GM23338 (cell line): ENCODE data around the gene FBXO11. TPM values are rescaled to one million over a fixed set of nuclear protein-coding genes. Genes with fewer than 3 reads are reported as not detected.

Experiments used
- ATAC-seq: fragments of 200-7000 bp; cut with Tn5 transposase; 3 replicates; pipeline ENCODE4 v1.9.1; 2020
- DNase-seq: peaks from one replicate; pipeline ENCODE4 v3.0.0-alpha.2; 2015; ENCODE audit warnings: low spot score
- H2AFZ ChIP-seq: fragments of 200-600 bp; sonication (generic); 2 replicates; pipeline ENCODE4 v1.8.0; 2016; ENCODE audit warnings: antibody characterized with exemption, mild to moderate bottlenecking, moderate library complexity
- H3F3A ChIP-seq: fragments of 200-600 bp; sonication (generic); replicated peaks from 2 replicates; pipeline ENCODE4 v1.8.0; 2017; ENCODE audit warnings: antibody characterized with exemption, mixed run types, low read depth
- H3K27ac ChIP-seq: fragments of 200-600 bp; sonication (generic); 2 replicates; pipeline ENCODE4 v1.6.1; 2016; ENCODE audit warnings: low read depth
- H3K27me3 ChIP-seq: fragments of 200-600 bp; sonication (generic); 2 replicates; pipeline ENCODE4 v1.8.0; 2016; ENCODE audit warnings: mild to moderate bottlenecking, mixed run types, moderate library complexity; ENCODE audit not compliant: insufficient read depth
- H3K36me3 ChIP-seq: fragments of 200-600 bp; sonication (generic); 2 replicates; pipeline ENCODE4 v1.8.0; 2016; ENCODE audit warnings: mild to moderate bottlenecking; ENCODE audit not compliant: insufficient read depth
- H3K4me1 ChIP-seq: fragments of 200-600 bp; sonication (generic); 2 replicates; pipeline ENCODE4 v1.8.0; 2016; ENCODE audit warnings: mild to moderate bottlenecking, moderate library complexity; ENCODE audit not compliant: insufficient read depth
- H3K4me2 ChIP-seq: fragments of 200-600 bp; sonication (generic); 2 replicates; pipeline ENCODE4 v1.7.1; 2017; ENCODE audit warnings: mixed run types
- H3K4me3 ChIP-seq: fragments of 200-600 bp; sonication (generic); 2 replicates; pipeline ENCODE4 v1.6.1; 2016; ENCODE audit warnings: mixed run types
- H3K79me2 ChIP-seq: fragments of 200-600 bp; sonication (generic); replicated peaks from 2 replicates; pipeline ENCODE4 v1.8.0; 2017; ENCODE audit warnings: mild to moderate bottlenecking; ENCODE audit not compliant: insufficient read depth
- H3K9me2 ChIP-seq: fragments of 200-600 bp; sonication (generic); 2 replicates; pipeline ENCODE4 v1.8.0; 2017; ENCODE audit not compliant: insufficient read depth
- H4K20me1 ChIP-seq: fragments of 200-600 bp; sonication (generic); replicated peaks from 2 replicates; pipeline ENCODE4 v1.8.0; 2017; ENCODE audit warnings: mild to moderate bottlenecking; ENCODE audit not compliant: insufficient read depth
- H3K27ac Mint-ChIP-seq: 2 replicates; pipeline ENCODE4 v1.8.0; 2020; ENCODE audit warnings: inconsistent platforms, mild to moderate bottlenecking, moderate library complexity, mixed read lengths
- H3K27me3 Mint-ChIP-seq: 3 replicates; pipeline ENCODE4 v1.8.0; 2022; ENCODE audit warnings: low read depth, mild to moderate bottlenecking, moderate library complexity, mixed read lengths, inconsistent platforms; ENCODE audit not compliant: insufficient read depth, poor library complexity
- H3K36me3 Mint-ChIP-seq: 3 replicates; pipeline ENCODE4 v1.8.0; 2021; ENCODE audit warnings: low read depth, mild to moderate bottlenecking, inconsistent platforms, moderate library complexity, mixed read lengths
- H3K4me1 Mint-ChIP-seq: 3 replicates; pipeline ENCODE4 v1.8.0; 2020; ENCODE audit warnings: mild to moderate bottlenecking, inconsistent platforms, mixed read lengths
- H3K4me3 Mint-ChIP-seq: 3 replicates; pipeline ENCODE4 v1.8.0; 2021; ENCODE audit warnings: moderate library complexity, mild to moderate bottlenecking, inconsistent platforms, mixed read lengths
- H3K9me3 Mint-ChIP-seq: 3 replicates; pipeline ENCODE4 v1.8.0; 2020; ENCODE audit warnings: moderate library complexity, mild to moderate bottlenecking, inconsistent platforms, mixed read lengths
- CREB1 ChIP-seq: fragments of 250-450 bp; sonication (Bioruptor Pico); IDR thresholded peaks from 2 replicates; pipeline ENCODE4 v1.5.0; 2020; ENCODE audit warnings: low read depth, mild to moderate bottlenecking, moderate library complexity
- EZH2 ChIP-seq: fragments of 200-600 bp; sonication (generic); IDR thresholded peaks from one replicate; pipeline ENCODE4 v1.8.0; 2017; ENCODE audit warnings: antibody characterized with exemption, mild to moderate bottlenecking, low read depth; ENCODE audit not compliant: unreplicated experiment
- EZH2phosphoT487 ChIP-seq: fragments of 200-600 bp; sonication (generic); IDR thresholded peaks from one replicate; pipeline ENCODE4 v1.8.1; 2018; ENCODE audit warnings: antibody characterized with exemption; ENCODE audit not compliant: unreplicated experiment
- JUNB ChIP-seq: IDR thresholded peaks from one replicate; pipeline ENCODE4 v1.6.1; 2016; ENCODE audit warnings: antibody characterized with exemption; ENCODE audit not compliant: unreplicated experiment
- NANOG ChIP-seq: IDR thresholded peaks from 2 replicates; pipeline ENCODE4 v1.6.1; 2016; ENCODE audit warnings: antibody characterized with exemption, borderline replicate concordance
- POLR2AphosphoS5 ChIP-seq: IDR thresholded peaks from 2 replicates; pipeline ENCODE4 v1.6.1; 2016; ENCODE audit warnings: antibody characterized with exemption, low read depth
- STAT1 ChIP-seq: IDR thresholded peaks from one replicate; pipeline ENCODE4 v1.6.1; 2016; ENCODE audit warnings: antibody characterized with exemption; ENCODE audit not compliant: unreplicated experiment
- ZNF114 ChIP-seq: fragments of 250-450 bp; sonication (Bioruptor Pico); IDR thresholded peaks from 2 replicates; pipeline ENCODE4 v1.5.0; 2020; ENCODE audit warnings: mild to moderate bottlenecking, moderate library complexity
- ZNF331 ChIP-seq: fragments of 250-450 bp; sonication (Bioruptor Pico); IDR thresholded peaks from 2 replicates; pipeline ENCODE4 v1.5.0; 2020; ENCODE audit warnings: low read depth, mild to moderate bottlenecking, moderate library complexity
- polyA plus RNA-seq: library from polyadenylated mRNA; unstranded; fragments of >200 nt; fragmentation: Nextera tagmentation; extraction: Ambion mirVana; gene quantifications from 2 replicates; pipeline ENCODE4 v1.2.1, GENCODE V29; 2016
- total RNA-seq: library from RNA; depleted of rRNA; stranded (reverse); fragments of >200 nt; shearing (Covaris generic); gene quantifications from 2 replicates; pipeline ENCODE4 v1.2.3, GENCODE V29; 2014
- TF ChIP-seq, protein P1 (sequence below): IDR thresholded peaks from one replicate; pipeline ENCODE4 v1.6.1; 2018; ENCODE audit warnings: antibody characterized with exemption; ENCODE audit not compliant: unreplicated experiment
- TF ChIP-seq, protein P2 (sequence below): fragments of 250-450 bp; sonication (Bioruptor Pico); IDR thresholded peaks from 2 replicates; pipeline ENCODE4 v1.5.0; 2020; ENCODE audit warnings: mild to moderate bottlenecking, moderate library complexity
- TF ChIP-seq, protein P3 (sequence below), 2 experiments: fragments of 200-600 bp in 1 of 2; sonication (generic) in 1 of 2; conservative IDR thresholded peaks; 2 replicates each; pipeline versions ENCODE4 v1.5.1 to v1.6.1; 2016 to 2017; ENCODE audit warnings: antibody characterized with exemption in 2 of 2, low read depth in 2 of 2, mild to moderate bottlenecking in 2 of 2, moderate library complexity in 1 of 2
- TF ChIP-seq, protein P4 (sequence below): IDR thresholded peaks from 2 replicates; pipeline ENCODE4 v1.6.1; 2016; ENCODE audit warnings: antibody characterized with exemption

Gene FBXO11
- total and polyA plus RNA-seq, 2 experiments from 2014 or later: 21.5 to 52.7 TPM

DNA sequence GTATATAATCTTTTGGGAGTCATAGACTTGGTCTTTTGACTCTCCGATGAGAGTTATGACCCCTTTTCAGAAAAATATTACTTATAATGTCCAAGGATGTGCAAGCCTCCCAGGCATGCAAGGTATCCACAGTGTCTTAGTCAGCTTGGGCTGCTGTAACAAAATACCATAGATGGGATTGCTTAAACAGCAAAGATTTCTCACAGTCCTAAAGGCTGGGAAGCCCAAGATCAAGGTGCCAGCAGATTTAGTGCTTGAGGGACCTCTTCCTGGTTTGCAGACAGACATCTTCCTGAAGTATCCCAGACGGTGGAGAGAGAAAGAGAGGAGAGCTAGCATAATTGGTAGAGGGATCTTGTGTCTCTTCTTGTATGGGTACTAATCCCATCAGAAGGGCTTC is 35.6 kb upstream of the FBXO11 start:
- DNase-seq (no peak), ATAC-seq (no peak)
- Mint-ChIP-seq H3K36me3 (no peaks in the 10 kb centered on the region), H3K9me3 (no peaks in the 10 kb centered on the region), H3K27me3 (no peaks in the 10 kb centered on the region), H3K4me1 (peaks cover 2% of the 10 kb centered on the region; the same call in 1 of the 3 replicates), H3K27ac (no peak overlapping the region), H3K4me3 (no peak overlapping the region)
- Histone ChIP-seq H2AFZ (no peak overlapping the region), H3K36me3 (no peaks in the 10 kb centered on the region), H3K27ac (no peak overlapping the region), H3K4me3 (no peak overlapping the region), H3K27me3 (no peaks in the 10 kb centered on the region), H3K4me2 (no peak overlapping the region), H3K79me2 (no peaks in the 10 kb centered on the region), H3K4me1 (no peaks in the 10 kb centered on the region), H3K9me2 (0 out of 2 replicates have a peak, but pooled peaks cover 9% of the 10 kb centered on the region), H4K20me1 (no peaks in the 10 kb centered on the region), H3F3A (no peaks in the 10 kb centered on the region)
- TF ChIP-seq JUNB (no peak), POLR2AphosphoS5 (no peak), ZNF114 (no peak), ZNF331 (CRISPR knock-in tag) (no peak), EZH2phosphoT487 (no peak), STAT1 (no peak), CREB1 (no peak), EZH2 (no peak), NANOG (no peak)
- TF ChIP-seq, protein P1, sequence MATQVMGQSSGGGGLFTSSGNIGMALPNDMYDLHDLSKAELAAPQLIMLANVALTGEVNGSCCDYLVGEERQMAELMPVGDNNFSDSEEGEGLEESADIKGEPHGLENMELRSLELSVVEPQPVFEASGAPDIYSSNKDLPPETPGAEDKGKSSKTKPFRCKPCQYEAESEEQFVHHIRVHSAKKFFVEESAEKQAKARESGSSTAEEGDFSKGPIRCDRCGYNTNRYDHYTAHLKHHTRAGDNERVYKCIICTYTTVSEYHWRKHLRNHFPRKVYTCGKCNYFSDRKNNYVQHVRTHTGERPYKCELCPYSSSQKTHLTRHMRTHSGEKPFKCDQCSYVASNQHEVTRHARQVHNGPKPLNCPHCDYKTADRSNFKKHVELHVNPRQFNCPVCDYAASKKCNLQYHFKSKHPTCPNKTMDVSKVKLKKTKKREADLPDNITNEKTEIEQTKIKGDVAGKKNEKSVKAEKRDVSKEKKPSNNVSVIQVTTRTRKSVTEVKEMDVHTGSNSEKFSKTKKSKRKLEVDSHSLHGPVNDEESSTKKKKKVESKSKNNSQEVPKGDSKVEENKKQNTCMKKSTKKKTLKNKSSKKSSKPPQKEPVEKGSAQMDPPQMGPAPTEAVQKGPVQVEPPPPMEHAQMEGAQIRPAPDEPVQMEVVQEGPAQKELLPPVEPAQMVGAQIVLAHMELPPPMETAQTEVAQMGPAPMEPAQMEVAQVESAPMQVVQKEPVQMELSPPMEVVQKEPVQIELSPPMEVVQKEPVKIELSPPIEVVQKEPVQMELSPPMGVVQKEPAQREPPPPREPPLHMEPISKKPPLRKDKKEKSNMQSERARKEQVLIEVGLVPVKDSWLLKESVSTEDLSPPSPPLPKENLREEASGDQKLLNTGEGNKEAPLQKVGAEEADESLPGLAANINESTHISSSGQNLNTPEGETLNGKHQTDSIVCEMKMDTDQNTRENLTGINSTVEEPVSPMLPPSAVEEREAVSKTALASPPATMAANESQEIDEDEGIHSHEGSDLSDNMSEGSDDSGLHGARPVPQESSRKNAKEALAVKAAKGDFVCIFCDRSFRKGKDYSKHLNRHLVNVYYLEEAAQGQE: no peak
- TF ChIP-seq, protein P2, sequence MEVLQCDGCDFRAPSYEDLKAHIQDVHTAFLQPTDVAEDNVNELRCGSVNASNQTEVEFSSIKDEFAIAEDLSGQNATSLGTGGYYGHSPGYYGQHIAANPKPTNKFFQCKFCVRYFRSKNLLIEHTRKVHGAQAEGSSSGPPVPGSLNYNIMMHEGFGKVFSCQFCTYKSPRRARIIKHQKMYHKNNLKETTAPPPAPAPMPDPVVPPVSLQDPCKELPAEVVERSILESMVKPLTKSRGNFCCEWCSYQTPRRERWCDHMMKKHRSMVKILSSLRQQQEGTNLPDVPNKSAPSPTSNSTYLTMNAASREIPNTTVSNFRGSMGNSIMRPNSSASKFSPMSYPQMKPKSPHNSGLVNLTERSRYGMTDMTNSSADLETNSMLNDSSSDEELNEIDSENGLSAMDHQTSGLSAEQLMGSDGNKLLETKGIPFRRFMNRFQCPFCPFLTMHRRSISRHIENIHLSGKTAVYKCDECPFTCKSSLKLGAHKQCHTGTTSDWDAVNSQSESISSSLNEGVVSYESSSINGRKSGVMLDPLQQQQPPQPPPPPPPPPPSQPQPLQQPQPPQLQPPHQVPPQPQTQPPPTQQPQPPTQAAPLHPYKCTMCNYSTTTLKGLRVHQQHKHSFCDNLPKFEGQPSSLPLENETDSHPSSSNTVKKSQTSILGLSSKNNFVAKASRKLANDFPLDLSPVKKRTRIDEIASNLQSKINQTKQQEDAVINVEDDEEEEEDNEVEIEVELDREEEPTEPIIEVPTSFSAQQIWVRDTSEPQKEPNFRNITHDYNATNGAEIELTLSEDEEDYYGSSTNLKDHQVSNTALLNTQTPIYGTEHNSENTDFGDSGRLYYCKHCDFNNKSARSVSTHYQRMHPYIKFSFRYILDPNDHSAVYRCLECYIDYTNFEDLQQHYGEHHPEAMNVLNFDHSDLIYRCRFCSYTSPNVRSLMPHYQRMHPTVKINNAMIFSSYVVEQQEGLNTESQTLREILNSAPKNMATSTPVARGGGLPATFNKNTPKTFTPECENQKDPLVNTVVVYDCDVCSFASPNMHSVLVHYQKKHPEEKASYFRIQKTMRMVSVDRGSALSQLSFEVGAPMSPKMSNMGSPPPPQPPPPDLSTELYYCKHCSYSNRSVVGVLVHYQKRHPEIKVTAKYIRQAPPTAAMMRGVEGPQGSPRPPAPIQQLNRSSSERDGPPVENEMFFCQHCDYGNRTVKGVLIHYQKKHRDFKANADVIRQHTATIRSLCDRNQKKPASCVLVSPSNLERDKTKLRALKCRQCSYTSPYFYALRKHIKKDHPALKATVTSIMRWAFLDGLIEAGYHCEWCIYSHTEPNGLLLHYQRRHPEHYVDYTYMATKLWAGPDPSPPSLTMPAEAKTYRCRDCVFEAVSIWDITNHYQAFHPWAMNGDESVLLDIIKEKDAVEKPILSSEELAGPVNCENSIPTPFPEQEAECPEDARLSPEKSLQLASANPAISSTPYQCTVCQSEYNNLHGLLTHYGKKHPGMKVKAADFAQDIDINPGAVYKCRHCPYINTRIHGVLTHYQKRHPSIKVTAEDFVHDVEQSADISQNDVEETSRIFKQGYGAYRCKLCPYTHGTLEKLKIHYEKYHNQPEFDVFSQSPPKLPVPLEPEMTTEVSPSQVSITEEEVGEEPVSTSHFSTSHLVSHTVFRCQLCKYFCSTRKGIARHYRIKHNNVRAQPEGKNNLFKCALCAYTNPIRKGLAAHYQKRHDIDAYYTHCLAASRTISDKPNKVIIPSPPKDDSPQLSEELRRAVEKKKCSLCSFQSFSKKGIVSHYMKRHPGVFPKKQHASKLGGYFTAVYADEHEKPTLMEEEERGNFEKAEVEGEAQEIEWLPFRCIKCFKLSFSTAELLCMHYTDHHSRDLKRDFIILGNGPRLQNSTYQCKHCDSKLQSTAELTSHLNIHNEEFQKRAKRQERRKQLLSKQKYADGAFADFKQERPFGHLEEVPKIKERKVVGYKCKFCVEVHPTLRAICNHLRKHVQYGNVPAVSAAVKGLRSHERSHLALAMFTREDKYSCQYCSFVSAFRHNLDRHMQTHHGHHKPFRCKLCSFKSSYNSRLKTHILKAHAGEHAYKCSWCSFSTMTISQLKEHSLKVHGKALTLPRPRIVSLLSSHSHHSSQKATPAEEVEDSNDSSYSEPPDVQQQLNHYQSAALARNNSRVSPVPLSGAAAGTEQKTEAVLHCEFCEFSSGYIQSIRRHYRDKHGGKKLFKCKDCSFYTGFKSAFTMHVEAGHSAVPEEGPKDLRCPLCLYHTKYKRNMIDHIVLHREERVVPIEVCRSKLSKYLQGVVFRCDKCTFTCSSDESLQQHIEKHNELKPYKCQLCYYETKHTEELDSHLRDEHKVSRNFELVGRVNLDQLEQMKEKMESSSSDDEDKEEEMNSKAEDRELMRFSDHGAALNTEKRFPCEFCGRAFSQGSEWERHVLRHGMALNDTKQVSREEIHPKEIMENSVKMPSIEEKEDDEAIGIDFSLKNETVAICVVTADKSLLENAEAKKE (CRISPR knock-in tag): no peak
- TF ChIP-seq, protein P3, sequence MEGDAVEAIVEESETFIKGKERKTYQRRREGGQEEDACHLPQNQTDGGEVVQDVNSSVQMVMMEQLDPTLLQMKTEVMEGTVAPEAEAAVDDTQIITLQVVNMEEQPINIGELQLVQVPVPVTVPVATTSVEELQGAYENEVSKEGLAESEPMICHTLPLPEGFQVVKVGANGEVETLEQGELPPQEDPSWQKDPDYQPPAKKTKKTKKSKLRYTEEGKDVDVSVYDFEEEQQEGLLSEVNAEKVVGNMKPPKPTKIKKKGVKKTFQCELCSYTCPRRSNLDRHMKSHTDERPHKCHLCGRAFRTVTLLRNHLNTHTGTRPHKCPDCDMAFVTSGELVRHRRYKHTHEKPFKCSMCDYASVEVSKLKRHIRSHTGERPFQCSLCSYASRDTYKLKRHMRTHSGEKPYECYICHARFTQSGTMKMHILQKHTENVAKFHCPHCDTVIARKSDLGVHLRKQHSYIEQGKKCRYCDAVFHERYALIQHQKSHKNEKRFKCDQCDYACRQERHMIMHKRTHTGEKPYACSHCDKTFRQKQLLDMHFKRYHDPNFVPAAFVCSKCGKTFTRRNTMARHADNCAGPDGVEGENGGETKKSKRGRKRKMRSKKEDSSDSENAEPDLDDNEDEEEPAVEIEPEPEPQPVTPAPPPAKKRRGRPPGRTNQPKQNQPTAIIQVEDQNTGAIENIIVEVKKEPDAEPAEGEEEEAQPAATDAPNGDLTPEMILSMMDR (conservative IDR thresholded peaks at IDR 0.05; ENCODE audit: low read depth in 2 of 2): no peak
- TF ChIP-seq, protein P4, sequence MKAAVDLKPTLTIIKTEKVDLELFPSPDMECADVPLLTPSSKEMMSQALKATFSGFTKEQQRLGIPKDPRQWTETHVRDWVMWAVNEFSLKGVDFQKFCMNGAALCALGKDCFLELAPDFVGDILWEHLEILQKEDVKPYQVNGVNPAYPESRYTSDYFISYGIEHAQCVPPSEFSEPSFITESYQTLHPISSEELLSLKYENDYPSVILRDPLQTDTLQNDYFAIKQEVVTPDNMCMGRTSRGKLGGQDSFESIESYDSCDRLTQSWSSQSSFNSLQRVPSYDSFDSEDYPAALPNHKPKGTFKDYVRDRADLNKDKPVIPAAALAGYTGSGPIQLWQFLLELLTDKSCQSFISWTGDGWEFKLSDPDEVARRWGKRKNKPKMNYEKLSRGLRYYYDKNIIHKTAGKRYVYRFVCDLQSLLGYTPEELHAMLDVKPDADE: no peak
